ENCODE data around the gene FBXL19. TPM values are rescaled to one million over a fixed set of nuclear protein-coding genes. Genes with fewer than 3 reads are reported as not detected.

Gene FBXL19
- total and polyA plus RNA-seq, 2 donors (not counting 1 experiment from before 2014, with no cell fraction given): 9.0 to 25.0 TPM

DNA sequence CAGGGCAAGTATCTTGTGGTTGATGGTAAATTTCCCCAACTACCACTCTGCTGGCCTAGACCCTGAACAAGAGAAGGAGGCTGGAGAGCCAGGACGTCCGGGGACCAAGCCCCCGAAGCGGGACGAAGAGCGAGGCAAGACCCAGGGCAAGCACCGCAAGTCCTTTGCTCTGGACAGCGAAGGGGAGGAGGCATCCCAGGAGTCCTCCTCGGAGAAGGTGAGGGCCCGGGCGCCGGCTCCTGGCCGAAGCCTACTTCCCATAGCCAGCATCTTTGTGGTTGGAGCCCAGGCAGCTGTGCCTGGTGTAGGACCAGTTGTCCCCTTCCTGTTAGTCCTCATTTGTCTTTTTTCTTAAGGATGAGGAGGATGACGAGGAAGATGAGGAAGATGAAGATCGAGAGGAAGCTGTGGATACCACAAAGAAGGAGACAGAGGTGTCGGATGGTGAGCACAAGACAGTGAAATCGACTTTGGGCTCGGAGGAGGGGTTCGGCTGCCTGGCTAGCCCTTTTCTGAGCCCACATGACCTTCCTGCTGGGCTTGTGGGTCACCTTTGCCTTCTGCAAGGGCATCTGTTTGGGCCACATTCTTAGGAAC is 46.0 kb downstream of the FBXL19 start:
- Histone ChIP-seq H3K4me2 (replicated peaks; ENCODE audit: low read depth, low read length, poor library complexity, severe bottlenecking) (no peak overlapping the region), H3K4me1 (ENCODE audit: control insufficient read depth in 2 of 2, insufficient read depth in 2 of 2, low read length in 2 of 2) (no peaks in the 10 kb centered on the region), H3K9ac (ENCODE audit: low read length) (no peak overlapping the region), H3K36me3 (replicated peaks in 1 of 2; ENCODE audit: control extremely low read depth in 1 of 2, control insufficient read depth in 1 of 2, extremely low read depth in 1 of 2, insufficient read depth in 2 of 2, low read length in 1 of 2) (peaks cover 6 to 80% of the 10 kb centered on the region in 2 experiments), H3K27me3 (replicated peaks in 1 of 4; ENCODE audit: control extremely low read depth in 1 of 4, control insufficient read depth in 3 of 4, insufficient read depth in 4 of 4, low read length in 3 of 4) (no peaks in the 10 kb centered on the region), H3K9me3 (ENCODE audit: control extremely low read depth in 1 of 3, control insufficient read depth in 2 of 3, insufficient read depth in 1 of 3, low read length in 2 of 3) (no peaks in the 10 kb centered on the region), H3K79me2 (ENCODE audit: control insufficient read depth, insufficient read depth, low read length) (peaks cover 36% of the 10 kb centered on the region), H3K4me3 (ENCODE audit: control extremely low read depth in 1 of 5, extremely low read depth in 1 of 5, insufficient read depth in 1 of 5, low read depth in 2 of 5, low read length in 4 of 5) (no peak overlapping the region), H3K27ac (ENCODE audit: low read length in 2 of 2) (no peak overlapping the region), H2AFZ (ENCODE audit: insufficient read depth, low read depth, low read length, poor library complexity, severe bottlenecking) (no peak overlapping the region), H4K20me1 (ENCODE audit: control insufficient read depth, insufficient read depth, low read length, poor library complexity, severe bottlenecking) (peaks cover 13% of the 10 kb centered on the region)
- Mint-ChIP-seq H3K27ac (no peak overlapping the region), H3K9me3 (ENCODE audit: insufficient read depth) (no peaks in the 10 kb centered on the region), H3K4me1 (no peaks in the 10 kb centered on the region), H3K4me3 (no peak overlapping the region), H3K27me3 (no peaks in the 10 kb centered on the region)
- DNase-seq: no peak
- TF ChIP-seq, protein P1, sequence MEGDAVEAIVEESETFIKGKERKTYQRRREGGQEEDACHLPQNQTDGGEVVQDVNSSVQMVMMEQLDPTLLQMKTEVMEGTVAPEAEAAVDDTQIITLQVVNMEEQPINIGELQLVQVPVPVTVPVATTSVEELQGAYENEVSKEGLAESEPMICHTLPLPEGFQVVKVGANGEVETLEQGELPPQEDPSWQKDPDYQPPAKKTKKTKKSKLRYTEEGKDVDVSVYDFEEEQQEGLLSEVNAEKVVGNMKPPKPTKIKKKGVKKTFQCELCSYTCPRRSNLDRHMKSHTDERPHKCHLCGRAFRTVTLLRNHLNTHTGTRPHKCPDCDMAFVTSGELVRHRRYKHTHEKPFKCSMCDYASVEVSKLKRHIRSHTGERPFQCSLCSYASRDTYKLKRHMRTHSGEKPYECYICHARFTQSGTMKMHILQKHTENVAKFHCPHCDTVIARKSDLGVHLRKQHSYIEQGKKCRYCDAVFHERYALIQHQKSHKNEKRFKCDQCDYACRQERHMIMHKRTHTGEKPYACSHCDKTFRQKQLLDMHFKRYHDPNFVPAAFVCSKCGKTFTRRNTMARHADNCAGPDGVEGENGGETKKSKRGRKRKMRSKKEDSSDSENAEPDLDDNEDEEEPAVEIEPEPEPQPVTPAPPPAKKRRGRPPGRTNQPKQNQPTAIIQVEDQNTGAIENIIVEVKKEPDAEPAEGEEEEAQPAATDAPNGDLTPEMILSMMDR (IDR thresholded peaks at IDR 0.05): no peak
- intact Hi-C loops (cut with micrococcal nuclease): no loop called here
- ChIA-PET CTCF (interaction anchor here (1.6 kb wide), 1 partner anchor 28 kb away, joined by 4 read pairs; no protein-coding TSS in a partner anchor), POLR2A (interaction anchor here (0.6 kb wide), 1 partner anchor 233 kb away, joined by 4 read pairs; no protein-coding TSS in a partner anchor)
- no peak for ATAC-seq (ENCODE audit: low read depth)
- WGBS (ENCODE audit: insufficient coverage): 96% methylated on average over 18 of the region's 19 CpGs

DNA sequence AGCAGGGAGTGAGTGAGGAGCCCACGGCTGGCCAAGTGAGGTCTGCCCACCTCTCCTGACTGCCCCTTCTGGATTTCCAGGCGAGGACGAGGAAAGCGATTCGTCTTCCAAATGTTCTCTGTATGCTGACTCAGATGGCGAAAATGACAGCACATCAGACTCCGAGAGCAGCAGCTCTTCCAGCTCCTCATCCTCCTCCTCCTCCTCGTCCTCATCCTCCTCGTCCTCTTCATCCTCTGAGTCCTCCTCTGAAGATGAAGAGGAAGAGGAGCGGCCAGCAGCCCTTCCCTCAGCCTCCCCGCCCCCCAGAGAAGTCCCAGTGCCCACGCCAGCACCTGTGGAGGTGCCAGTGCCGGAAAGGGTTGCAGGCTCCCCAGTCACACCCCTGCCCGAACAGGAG is 47.9 kb downstream of the FBXL19 start:
- no peak for TF ChIP-seq EZH2 (IDR thresholded peaks at IDR 0.05; ENCODE audit: borderline replicate concordance, insufficient read depth, low read depth, low read length, poor library complexity, severe bottlenecking)
- TF ChIP-seq, protein P1 (IDR thresholded peaks at IDR 0.05): no peak
- no peak overlapping the region for H3K27ac Mint-ChIP-seq
- no peak overlapping the region for H3K4me2 ChIP-seq (replicated peaks; ENCODE audit: low read depth, low read length, poor library complexity, severe bottlenecking)

More for the DNA sequence above, 47.9 kb downstream of the FBXL19 start:
- H3K9me3 Mint-ChIP-seq (ENCODE audit: insufficient read depth): no peaks in the 10 kb centered on the region
- H4K20me1 ChIP-seq (ENCODE audit: control insufficient read depth, insufficient read depth, low read length, poor library complexity, severe bottlenecking): peaks cover under 1% of the 10 kb centered on the region
- DNase-seq: no peak
- H3K9ac ChIP-seq (ENCODE audit: low read length): no peak overlapping the region
- no peak overlapping the region for H2AFZ ChIP-seq (ENCODE audit: insufficient read depth, low read depth, low read length, poor library complexity, severe bottlenecking)
- POLR2A ChIA-PET: no interaction called here
- H3K36me3 ChIP-seq (replicated peaks in 1 of 2; ENCODE audit: control extremely low read depth in 1 of 2, control insufficient read depth in 1 of 2, extremely low read depth in 1 of 2, insufficient read depth in 2 of 2, low read length in 1 of 2): peaks cover 7 to 76% of the 10 kb centered on the region in 2 experiments
- no peak for ATAC-seq (ENCODE audit: low read depth)
- H3K4me1 Mint-ChIP-seq: no peaks in the 10 kb centered on the region
- H3K27me3 Mint-ChIP-seq: no peaks in the 10 kb centered on the region
- no peak overlapping the region for H3K4me3 ChIP-seq (ENCODE audit: control extremely low read depth in 1 of 5, extremely low read depth in 1 of 5, insufficient read depth in 1 of 5, low read depth in 2 of 5, low read length in 4 of 5)
- no peaks in the 10 kb centered on the region for H3K9me3 ChIP-seq (ENCODE audit: control extremely low read depth in 1 of 3, control insufficient read depth in 2 of 3, insufficient read depth in 1 of 3, low read length in 2 of 3)
- no peak overlapping the region for H3K4me3 Mint-ChIP-seq
- H3K27ac ChIP-seq (ENCODE audit: low read length in 2 of 2): no peak overlapping the region
- H3K4me1 ChIP-seq (ENCODE audit: control insufficient read depth in 2 of 2, insufficient read depth in 2 of 2, low read length in 2 of 2): no peaks in the 10 kb centered on the region
- CTCF ChIA-PET: no interaction called here
- WGBS (ENCODE audit: insufficient coverage): over 99% methylated on average over 11 of the region's 14 CpGs
- no peaks in the 10 kb centered on the region for H3K27me3 ChIP-seq (replicated peaks in 1 of 4; ENCODE audit: control extremely low read depth in 1 of 4, control insufficient read depth in 3 of 4, insufficient read depth in 4 of 4, low read length in 3 of 4)
- peaks cover 23% of the 10 kb centered on the region for H3K79me2 ChIP-seq (ENCODE audit: control insufficient read depth, insufficient read depth, low read length)
- intact Hi-C loops (cut with micrococcal nuclease): no loop called here

All from B cell (primary cell).